GM21515 (cell line): ENCODE results near the gene LYPLA2.
A peak's percentile ranks its signal among the peaks of the same experiment; 100 is the strongest.

Experiments
- ATAC-seq: cut with Tn5 transposase; IDR thresholded peaks from one replicate; pipeline ENCODE4 v1.9.1; 2021; ENCODE audit not compliant: unreplicated experiment

LYPLA2 gene

GRCh38 chr1:23790696-23791515 is at the start of gene LYPLA2:
Gene LYPLA2 (plus strand): TSS chr1:23791145. CDS start chr1:23792683, 1,538 bp downstream.
- peak; percentile 80 for ATAC-seq

- ATAC-seq: no peak
Observed at GRCh38 chr1:23741609-23742008, 49.3 kb upstream of the LYPLA2 start.

- ATAC-seq: no peak
Observed at GRCh38 chr1:23742670-23743286, 48.2 kb upstream of the LYPLA2 start.

GRCh38 chr1:23743287-23744152 is 47.4 kb upstream of the LYPLA2 start, which contains the start of gene ELOA:
Gene ELOA (plus strand): TSS chr1:23743471. CDS start chr1:23743504, 33 bp downstream.
- ATAC-seq: no peak

- no peak for ATAC-seq
Observed at GRCh38 chr1:23745515-23745914, 45.4 kb upstream of the LYPLA2 start.

- ATAC-seq: no peak
Observed at GRCh38 chr1:23748016-23748415, 42.9 kb upstream of the LYPLA2 start.

GRCh38 chr1:23751050-23751814 is 39.7 kb upstream of the LYPLA2 start:
- ATAC-seq: no peak

DNA sequence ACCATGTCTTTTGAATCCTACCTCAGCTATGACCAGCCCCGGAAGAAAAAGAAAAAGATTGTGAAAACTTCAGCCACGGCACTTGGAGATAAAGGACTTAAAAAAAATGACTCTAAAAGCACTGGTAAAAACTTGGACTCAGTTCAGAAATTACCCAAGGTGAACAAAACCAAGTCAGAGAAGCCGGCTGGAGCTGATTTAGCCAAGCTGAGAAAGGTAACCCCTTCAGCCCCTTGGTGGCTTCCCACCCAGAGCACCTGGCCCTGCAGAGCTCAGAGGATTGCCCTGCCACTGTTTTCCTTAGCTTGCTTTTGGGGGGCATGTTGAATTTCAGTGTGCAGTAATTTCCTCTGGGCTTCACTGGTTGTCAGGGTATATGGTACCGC is 39.1 kb upstream of the LYPLA2 start:
- no peak for ATAC-seq

- no peak for ATAC-seq
Observed at GRCh38 chr1:23752909-23753308, 38.0 kb upstream of the LYPLA2 start.

DNA sequence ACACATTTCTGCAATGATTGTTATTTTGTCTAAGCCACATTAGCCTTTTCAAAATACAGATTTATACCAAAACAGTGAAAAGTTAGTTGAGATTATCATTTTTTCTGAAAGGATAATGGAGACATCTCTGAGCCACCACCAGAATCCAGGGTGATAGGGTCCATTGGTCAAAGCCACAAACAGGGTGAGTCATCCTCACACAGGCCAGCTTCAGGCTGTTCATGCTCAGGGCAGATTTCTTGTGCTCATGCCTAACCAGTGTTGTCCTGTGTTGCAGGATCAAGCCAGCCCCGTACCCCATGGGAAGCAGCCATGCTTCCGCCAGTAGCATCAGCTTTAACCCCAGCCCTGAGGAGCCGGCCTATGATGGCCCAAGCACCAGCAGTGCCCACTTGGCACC is 34.3 kb upstream of the LYPLA2 start:
- no peak for ATAC-seq

GRCh38 chr1:23757812-23758211 is 33.1 kb upstream of the LYPLA2 start:
- no peak for ATAC-seq

- no peak for ATAC-seq
Observed at GRCh38 chr1:23759277-23759676, 31.7 kb upstream of the LYPLA2 start.

DNA sequence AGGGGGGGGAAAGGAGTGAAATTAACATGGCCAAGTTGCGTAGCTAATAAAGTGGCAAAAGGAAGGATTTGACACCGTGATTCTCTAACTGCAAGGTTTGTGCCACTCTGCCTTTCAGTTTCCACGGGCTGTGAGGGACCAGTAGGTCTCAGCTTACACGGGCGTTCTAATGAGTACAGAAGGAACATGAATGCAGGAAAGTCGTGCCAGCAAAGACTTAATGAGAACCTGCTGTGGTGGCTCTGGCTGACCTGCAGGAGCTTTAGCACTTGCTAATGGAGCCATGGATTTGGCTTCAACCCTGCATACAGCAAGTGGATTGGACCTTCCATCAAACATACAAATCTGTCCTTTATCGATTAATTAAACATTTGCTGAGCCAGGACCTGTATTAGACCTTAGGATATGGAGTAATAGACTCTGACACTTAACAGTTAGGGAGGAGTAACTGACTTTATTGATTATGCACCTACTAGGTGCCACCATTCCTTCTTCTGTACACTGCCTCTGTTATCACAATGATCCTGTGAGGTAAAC is 27.8 kb upstream of the LYPLA2 start:
- ATAC-seq: no peak

DNA sequence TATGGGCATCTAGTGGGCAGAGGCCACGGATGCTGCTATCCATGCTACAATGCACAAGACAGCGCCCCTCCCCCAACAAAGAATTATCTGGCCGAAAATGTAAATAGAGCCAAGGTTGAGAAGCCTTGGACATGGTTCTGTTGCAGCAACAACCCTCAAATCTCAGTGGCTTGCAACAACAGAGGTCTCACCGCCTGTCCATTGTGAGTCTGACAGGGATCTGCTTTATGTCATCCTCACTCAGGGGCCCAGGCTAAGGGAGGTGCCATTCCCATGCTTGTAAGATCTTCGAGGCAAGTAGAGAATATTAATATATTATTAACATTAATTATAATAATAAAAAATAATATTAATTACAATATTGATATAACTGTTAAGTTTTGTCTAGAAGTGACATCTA is 22.2 kb upstream of the LYPLA2 start:
- no peak for ATAC-seq

GRCh38 chr1:23772049-23772853 is 18.7 kb upstream of the LYPLA2 start:
- peak; percentile 73 for ATAC-seq

DNA sequence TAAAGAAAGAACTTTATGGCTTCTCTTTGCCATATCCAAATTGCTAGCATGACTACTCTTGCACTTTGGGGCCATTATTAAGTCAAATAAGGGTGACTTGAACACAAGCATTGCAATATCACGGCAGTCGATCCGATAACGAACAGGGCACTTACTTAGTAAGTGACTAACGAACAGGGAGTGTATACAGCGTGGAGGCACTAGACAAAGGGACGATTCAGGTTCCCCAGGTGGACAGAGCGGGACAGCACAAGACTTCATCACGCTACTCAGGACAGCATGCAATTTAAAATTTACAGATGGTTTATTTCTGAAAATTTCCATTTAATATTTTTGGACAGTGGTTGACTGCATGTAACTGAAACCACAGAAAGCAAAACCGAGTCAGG is 18.1 kb upstream of the LYPLA2 start:
- ATAC-seq: no peak

DNA sequence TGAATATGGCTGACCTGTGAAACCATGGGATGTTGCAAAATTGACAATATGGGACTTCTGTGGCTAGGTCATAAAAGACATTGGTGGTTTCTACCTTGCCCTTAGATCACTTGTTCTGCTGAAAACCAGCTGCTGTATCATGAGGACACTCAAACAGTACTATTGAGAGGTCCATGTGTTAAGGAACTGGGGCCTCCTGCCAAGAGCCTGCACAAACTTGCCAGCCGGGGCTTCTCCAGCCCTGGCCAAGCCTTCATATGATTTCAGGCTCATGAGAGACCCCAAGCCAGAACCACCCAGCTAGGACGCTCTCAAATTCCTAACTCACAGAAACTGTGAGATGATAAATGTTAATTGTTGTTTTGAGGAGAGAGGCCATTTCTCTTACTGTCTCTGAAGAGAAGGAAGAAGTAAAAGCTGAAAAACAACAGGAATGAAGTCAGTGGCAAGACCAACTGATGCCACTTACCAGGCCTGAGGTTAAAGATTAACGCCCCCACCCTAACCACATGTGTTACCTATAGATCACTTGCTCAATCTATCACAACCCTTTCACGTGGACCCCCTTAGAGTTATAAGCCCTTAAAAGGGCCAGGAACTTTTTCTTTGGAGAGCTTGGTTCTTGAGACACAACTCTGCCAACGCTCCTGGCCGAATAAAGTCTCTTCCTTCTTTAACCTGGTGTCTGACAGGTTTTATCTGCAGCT is 16.6 kb upstream of the LYPLA2 start:
- ATAC-seq: no peak

DNA sequence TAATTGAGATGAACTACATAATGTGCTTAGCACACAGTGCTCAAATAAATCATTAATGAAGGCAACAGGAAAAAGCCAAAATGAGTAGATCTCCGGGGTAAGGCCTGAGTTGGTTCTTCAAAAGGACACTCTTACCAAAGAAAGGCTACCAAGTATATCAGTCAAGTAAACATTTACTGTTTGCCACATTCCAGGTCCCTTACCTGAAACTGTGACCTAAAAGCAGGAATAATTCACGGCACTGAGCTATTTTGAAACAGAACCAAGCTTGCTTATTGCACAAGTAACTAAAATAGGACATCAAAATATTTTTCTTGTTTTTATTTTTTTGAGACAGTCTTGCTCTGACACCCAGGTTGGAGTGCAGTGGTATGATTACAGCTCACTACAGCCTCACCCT is 14.7 kb upstream of the LYPLA2 start:
- no peak for ATAC-seq
